ENCODE measurements around the gene PLEKHA6. TPM values are rescaled to one million over a fixed set of nuclear protein-coding genes. Genes with fewer than 3 reads are reported as not detected.

Gene PLEKHA6
- total RNA-seq, 1 experiment from 2014 or later: 0.30 TPM

GRCh38 chr1:204197068-204197467 lies 162.7 kb downstream of the PLEKHA6 start:
- no peak overlapping the region for H3K27ac ChIP-seq (ENCODE audit: low read length)
- H3K4me1 ChIP-seq (ENCODE audit: low read length): no peaks in the 10 kb centered on the region

GRCh38 chr1:204196068-204196795 lies 163.5 kb downstream of the PLEKHA6 start, which contains the start of gene KISS1:
Gene KISS1, minus strand, starts transcription at chr1:204196491. Its CDS starts 3,615 bp downstream, at chr1:204192876.
- H3K36me3 ChIP-seq (ENCODE audit: insufficient read depth, low read length): no peaks in the 10 kb centered on the region
- no peak within 1 kb of the TSS for H3K4me3 ChIP-seq (ENCODE audit: low read length)
- no peaks in the 10 kb centered on the region for H3K27me3 ChIP-seq (ENCODE audit: low read length)
- no peak within 1 kb of the TSS for H3K9ac ChIP-seq (ENCODE audit: low read length)
- DNase-seq: no peak
- no peak within 1 kb of the TSS for H2AFZ ChIP-seq (ENCODE audit: low read length)
- H4K20me1 ChIP-seq (ENCODE audit: insufficient read depth, low read depth, low read length): no peaks in the 10 kb centered on the region
- H3K79me2 ChIP-seq (ENCODE audit: low read length): no peaks in the 10 kb centered on the region
- no peaks in the 10 kb centered on the region for H3K9me2 ChIP-seq (replicated peaks; ENCODE audit: insufficient read depth, low read length)
- H3K4me2 ChIP-seq (ENCODE audit: low read depth, low read length, poor library complexity, severe bottlenecking): no peak within 1 kb of the TSS
- H3K4me1 ChIP-seq (ENCODE audit: low read length): no peaks in the 10 kb centered on the region
- no peaks in the 10 kb centered on the region for H3K9me3 ChIP-seq (ENCODE audit: low read length)
- H3K27ac ChIP-seq (ENCODE audit: low read length): no peak within 1 kb of the TSS

More at GRCh38 chr1:204197068-204197467, 162.7 kb downstream of the PLEKHA6 start:
- Histone ChIP-seq H3K36me3 (ENCODE audit: insufficient read depth, low read length) (no peaks in the 10 kb centered on the region), H3K4me3 (ENCODE audit: low read length) (no peak overlapping the region), H3K79me2 (ENCODE audit: low read length) (no peaks in the 10 kb centered on the region), H4K20me1 (ENCODE audit: insufficient read depth, low read depth, low read length) (no peaks in the 10 kb centered on the region), H3K27me3 (ENCODE audit: low read length) (no peaks in the 10 kb centered on the region), H3K9me2 (replicated peaks; ENCODE audit: insufficient read depth, low read length) (no peaks in the 10 kb centered on the region), H3K4me2 (ENCODE audit: low read depth, low read length, poor library complexity, severe bottlenecking) (no peak overlapping the region), H3K9ac (ENCODE audit: low read length) (no peak overlapping the region), H2AFZ (ENCODE audit: low read length) (no peak overlapping the region), H3K9me3 (ENCODE audit: low read length) (no peaks in the 10 kb centered on the region)
- DNase-seq: no peak

- no peak for DNase-seq
Observed at GRCh38 chr1:204194771-204195170, 165.0 kb downstream of the PLEKHA6 start.

GRCh38 chr1:204194080-204194479 lies 165.6 kb downstream of the PLEKHA6 start:
- Histone ChIP-seq H3K4me2 (ENCODE audit: low read depth, low read length, poor library complexity, severe bottlenecking) (no peak overlapping the region), H3K79me2 (ENCODE audit: low read length) (no peaks in the 10 kb centered on the region), H3K4me1 (ENCODE audit: low read length) (no peaks in the 10 kb centered on the region), H4K20me1 (ENCODE audit: insufficient read depth, low read depth, low read length) (no peaks in the 10 kb centered on the region), H3K4me3 (ENCODE audit: low read length) (no peak overlapping the region), H3K36me3 (ENCODE audit: insufficient read depth, low read length) (no peaks in the 10 kb centered on the region), H3K9me2 (replicated peaks; ENCODE audit: insufficient read depth, low read length) (no peaks in the 10 kb centered on the region), H2AFZ (ENCODE audit: low read length) (no peak overlapping the region), H3K9ac (ENCODE audit: low read length) (no peak overlapping the region), H3K27ac (ENCODE audit: low read length) (no peak overlapping the region), H3K9me3 (ENCODE audit: low read length) (no peaks in the 10 kb centered on the region), H3K27me3 (ENCODE audit: low read length) (no peaks in the 10 kb centered on the region)
- no peak for DNase-seq

More at GRCh38 chr1:204194771-204195170, 165.0 kb downstream of the PLEKHA6 start:
- Histone ChIP-seq H3K9me2 (replicated peaks; ENCODE audit: insufficient read depth, low read length) (no peaks in the 10 kb centered on the region), H2AFZ (ENCODE audit: low read length) (no peak overlapping the region), H3K4me1 (ENCODE audit: low read length) (no peaks in the 10 kb centered on the region), H3K4me2 (ENCODE audit: low read depth, low read length, poor library complexity, severe bottlenecking) (no peak overlapping the region), H3K9ac (ENCODE audit: low read length) (no peak overlapping the region), H4K20me1 (ENCODE audit: insufficient read depth, low read depth, low read length) (no peaks in the 10 kb centered on the region), H3K79me2 (ENCODE audit: low read length) (no peaks in the 10 kb centered on the region), H3K27ac (ENCODE audit: low read length) (no peak overlapping the region), H3K27me3 (ENCODE audit: low read length) (no peaks in the 10 kb centered on the region), H3K4me3 (ENCODE audit: low read length) (no peak overlapping the region), H3K9me3 (ENCODE audit: low read length) (no peaks in the 10 kb centered on the region), H3K36me3 (ENCODE audit: insufficient read depth, low read length) (no peaks in the 10 kb centered on the region)

GRCh38 chr1:204192589-204193352 lies 167.0 kb downstream of the PLEKHA6 start:
- H3K9ac ChIP-seq (ENCODE audit: low read length): no peak overlapping the region

DNA sequence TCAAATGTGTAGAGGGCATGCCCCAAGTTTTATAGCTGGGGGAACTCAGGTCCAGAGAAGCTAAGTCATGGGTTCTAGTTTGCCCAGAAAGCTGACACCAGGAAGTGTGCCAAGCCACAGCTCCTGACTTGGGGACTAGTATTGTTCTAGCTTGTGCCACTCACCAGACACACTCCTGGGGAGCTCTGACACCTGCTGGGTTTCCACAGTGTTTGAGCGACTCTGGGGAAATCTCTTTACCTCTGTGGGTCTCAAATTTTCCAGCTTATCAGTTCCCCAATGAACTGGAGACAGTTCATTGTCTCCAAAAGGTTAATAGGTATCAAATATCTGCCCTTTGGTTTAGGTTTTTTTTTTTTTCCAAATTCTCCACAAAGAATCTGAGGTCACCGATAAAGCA lies 167.7 kb downstream of the PLEKHA6 start:
- Histone ChIP-seq H3K4me2 (ENCODE audit: low read depth, low read length, poor library complexity, severe bottlenecking) (no peak overlapping the region), H3K9me3 (ENCODE audit: low read length) (no peaks in the 10 kb centered on the region), H2AFZ (ENCODE audit: low read length) (no peak overlapping the region), H3K27me3 (ENCODE audit: low read length) (no peaks in the 10 kb centered on the region), H3K27ac (ENCODE audit: low read length) (no peak overlapping the region), H3K79me2 (ENCODE audit: low read length) (no peaks in the 10 kb centered on the region), H3K4me3 (ENCODE audit: low read length) (no peak overlapping the region), H3K9me2 (replicated peaks; ENCODE audit: insufficient read depth, low read length) (no peaks in the 10 kb centered on the region), H3K36me3 (ENCODE audit: insufficient read depth, low read length) (no peaks in the 10 kb centered on the region), H3K4me1 (ENCODE audit: low read length) (no peaks in the 10 kb centered on the region), H3K9ac (ENCODE audit: low read length) (no peak overlapping the region), H4K20me1 (ENCODE audit: insufficient read depth, low read depth, low read length) (no peaks in the 10 kb centered on the region)
- no peak for DNase-seq

More at GRCh38 chr1:204192589-204193352, 167.0 kb downstream of the PLEKHA6 start:
- no peaks in the 10 kb centered on the region for H4K20me1 ChIP-seq (ENCODE audit: insufficient read depth, low read depth, low read length)
- no peak for DNase-seq
- no peaks in the 10 kb centered on the region for H3K79me2 ChIP-seq (ENCODE audit: low read length)
- no peak overlapping the region for H3K4me2 ChIP-seq (ENCODE audit: low read depth, low read length, poor library complexity, severe bottlenecking)
- H3K27me3 ChIP-seq (ENCODE audit: low read length): no peaks in the 10 kb centered on the region
- no peaks in the 10 kb centered on the region for H3K9me2 ChIP-seq (replicated peaks; ENCODE audit: insufficient read depth, low read length)
- no peak overlapping the region for H3K4me3 ChIP-seq (ENCODE audit: low read length)
- H3K27ac ChIP-seq (ENCODE audit: low read length): no peak overlapping the region
- H3K4me1 ChIP-seq (ENCODE audit: low read length): no peaks in the 10 kb centered on the region
- H3K36me3 ChIP-seq (ENCODE audit: insufficient read depth, low read length): no peaks in the 10 kb centered on the region
- no peak overlapping the region for H2AFZ ChIP-seq (ENCODE audit: low read length)
- no peaks in the 10 kb centered on the region for H3K9me3 ChIP-seq (ENCODE audit: low read length)

DNA sequence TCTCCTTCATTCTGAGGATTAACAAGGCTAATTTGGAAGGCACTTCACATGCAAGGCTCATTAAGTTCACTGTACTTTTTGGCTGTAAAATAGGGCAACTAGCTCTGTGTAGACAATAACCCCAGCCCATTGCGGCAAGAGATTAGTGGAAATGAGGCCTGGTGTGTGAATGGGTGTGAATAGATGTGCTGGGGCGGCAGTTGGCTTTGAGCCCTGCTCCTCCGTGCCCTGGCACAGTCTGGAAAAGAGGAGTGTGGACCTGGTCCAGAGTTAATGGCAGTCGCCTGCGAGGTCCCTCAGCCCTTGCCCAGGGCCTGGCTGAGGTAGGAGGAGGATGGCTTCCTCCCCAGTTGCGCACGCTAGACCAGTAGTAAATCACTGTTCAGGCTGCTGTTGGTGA lies 168.3 kb downstream of the PLEKHA6 start:
- Histone ChIP-seq H3K4me2 (ENCODE audit: low read depth, low read length, poor library complexity, severe bottlenecking) (no peak overlapping the region), H3K36me3 (ENCODE audit: insufficient read depth, low read length) (no peaks in the 10 kb centered on the region), H3K9me3 (ENCODE audit: low read length) (no peaks in the 10 kb centered on the region), H3K9ac (ENCODE audit: low read length) (no peak overlapping the region), H3K27ac (ENCODE audit: low read length) (no peak overlapping the region), H2AFZ (ENCODE audit: low read length) (no peak overlapping the region), H4K20me1 (ENCODE audit: insufficient read depth, low read depth, low read length) (no peaks in the 10 kb centered on the region), H3K4me3 (ENCODE audit: low read length) (no peak overlapping the region), H3K4me1 (ENCODE audit: low read length) (no peaks in the 10 kb centered on the region), H3K79me2 (ENCODE audit: low read length) (no peaks in the 10 kb centered on the region), H3K9me2 (replicated peaks; ENCODE audit: insufficient read depth, low read length) (no peaks in the 10 kb centered on the region), H3K27me3 (ENCODE audit: low read length) (no peaks in the 10 kb centered on the region)
- DNase-seq: no peak

All from Karpas-422 (cell line).